HG03280 (cell line): Measurements from ENCODE around the gene USP2.

Experiments used
- ATAC-seq: cut with Tn5 transposase; IDR thresholded peaks from one replicate; pipeline ENCODE4 v1.9.1; 2021; ENCODE audit warnings: mild to moderate bottlenecking, moderate library complexity; ENCODE audit not compliant: unreplicated experiment

USP2 gene

GRCh38 chr11:119366690-119367620 is 14.5 kb downstream of the USP2 start:
- no peak for ATAC-seq

- ATAC-seq, result no peak
These were observed 16.4 kb downstream of the USP2 start for GRCh38 chr11:119365071-119365591.

DNA sequence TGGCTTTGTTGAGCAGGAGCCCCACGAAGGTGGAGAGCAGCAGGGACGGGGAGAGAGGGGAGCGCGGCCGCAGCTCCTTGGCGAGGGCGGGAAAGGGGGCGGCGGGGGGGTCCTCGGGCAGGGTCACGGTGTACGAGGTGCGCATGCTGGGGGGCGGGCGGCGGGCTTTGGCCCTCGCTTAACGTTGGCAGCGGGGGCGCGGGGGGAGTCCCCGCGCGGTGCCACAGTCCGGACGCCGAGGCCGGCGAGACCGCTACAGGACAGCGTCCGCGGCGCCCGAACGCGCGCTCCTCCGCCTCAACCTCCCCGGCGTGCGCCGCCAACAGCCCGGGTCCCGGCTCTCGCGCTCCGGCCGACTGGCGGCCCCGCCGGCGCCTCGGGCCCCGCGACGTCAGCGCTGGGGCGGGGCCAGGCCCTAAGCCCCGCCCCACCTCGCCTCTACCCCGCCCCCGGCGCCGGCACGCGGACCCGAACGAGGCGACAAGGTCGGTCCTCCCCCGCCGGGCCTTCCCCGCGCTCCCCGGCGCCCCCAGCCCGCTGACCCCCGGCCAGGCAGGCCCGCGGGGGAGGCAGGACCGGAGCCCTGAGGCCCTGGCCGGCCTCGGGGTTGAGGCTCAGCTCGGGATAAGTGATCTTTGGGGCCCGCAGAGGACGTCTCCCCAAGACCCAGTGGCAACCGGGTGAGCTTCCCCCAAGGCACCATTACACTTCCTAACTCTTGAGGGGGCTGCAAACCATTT is 17.5 kb downstream of the USP2 start:
- peak; percentile 52 for ATAC-seq

DNA sequence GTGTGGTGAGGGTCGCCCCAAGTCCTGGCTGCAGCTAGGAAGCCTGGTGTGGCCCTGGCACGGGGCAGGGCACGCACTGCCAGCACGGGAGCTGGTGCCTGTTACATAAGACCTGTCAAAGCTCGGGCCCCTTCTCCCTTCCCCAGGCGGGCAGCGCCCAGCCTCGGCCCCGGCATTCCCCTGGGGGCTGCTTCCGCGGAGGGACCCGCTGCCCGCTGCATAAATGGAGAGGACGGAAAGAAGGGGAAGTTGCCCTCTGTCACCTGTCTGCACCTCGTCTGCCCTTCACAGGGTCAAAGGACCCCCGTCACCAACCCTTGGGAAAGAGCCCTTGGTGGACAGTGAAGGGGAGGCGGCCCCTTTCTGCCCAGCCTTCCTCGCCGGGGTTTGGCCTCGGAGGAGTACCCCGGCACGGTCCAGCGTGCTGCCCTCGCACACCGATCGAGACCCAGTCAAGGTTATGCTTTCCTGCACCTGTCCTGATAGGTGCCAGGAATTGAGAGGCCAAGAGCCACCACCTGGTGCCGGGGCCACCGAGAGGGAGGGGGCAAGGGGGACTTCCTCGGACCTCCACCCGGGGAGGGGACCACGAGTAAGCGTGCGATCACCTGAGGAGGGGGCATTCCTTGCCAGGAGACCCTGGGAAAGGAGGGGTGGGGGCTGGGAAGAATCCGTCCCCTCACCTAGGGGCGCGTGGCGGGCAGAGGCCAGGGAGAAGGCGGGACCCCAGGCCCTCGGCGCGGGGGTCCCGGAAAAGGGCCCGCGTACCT is 18.2 kb downstream of the USP2 start:
- ATAC-seq, result no peak

GRCh38 chr11:119362741-119363080 is 18.8 kb downstream of the USP2 start:
- no peak for ATAC-seq

DNA sequence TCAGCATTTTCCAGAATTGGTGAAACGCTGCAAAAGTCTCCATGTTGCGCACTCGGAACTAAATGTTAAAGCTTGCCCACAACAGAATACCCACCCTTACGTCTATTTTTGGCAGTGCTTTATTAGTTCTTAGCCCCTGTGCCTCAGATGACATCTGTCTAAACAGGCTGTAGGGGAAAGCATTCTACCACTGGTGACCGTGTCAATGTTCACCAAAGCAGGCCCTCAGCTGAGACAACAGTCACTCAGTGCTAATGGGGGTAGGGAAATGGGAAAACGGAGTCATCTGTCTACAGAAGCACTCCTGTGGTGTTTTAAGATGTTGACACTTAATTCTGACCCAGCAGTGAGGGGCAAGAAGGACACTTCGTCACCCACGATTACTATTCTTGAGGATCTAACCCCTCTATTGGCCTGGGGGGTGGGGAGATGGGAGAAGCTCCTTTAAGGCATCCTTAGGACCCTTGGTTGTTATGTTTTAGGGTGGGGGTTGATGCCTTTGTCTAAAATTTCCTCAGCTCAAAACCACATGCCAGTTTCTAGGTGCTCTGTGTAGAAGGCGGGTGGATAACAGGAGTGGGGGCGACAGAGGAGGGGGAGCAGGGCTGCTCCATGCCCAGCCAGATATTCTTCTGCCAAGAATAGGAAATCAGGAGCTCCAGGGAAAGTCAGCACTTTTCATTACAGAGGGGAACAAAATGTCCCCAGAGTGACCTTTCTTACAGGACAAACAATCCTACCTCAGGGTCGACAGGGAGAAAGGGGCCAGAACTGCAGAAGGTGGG is 19.4 kb downstream of the USP2 start:
- no peak for ATAC-seq

- no peak for ATAC-seq
These were observed 20.3 kb downstream of the USP2 start for GRCh38 chr11:119361056-119361787.

DNA sequence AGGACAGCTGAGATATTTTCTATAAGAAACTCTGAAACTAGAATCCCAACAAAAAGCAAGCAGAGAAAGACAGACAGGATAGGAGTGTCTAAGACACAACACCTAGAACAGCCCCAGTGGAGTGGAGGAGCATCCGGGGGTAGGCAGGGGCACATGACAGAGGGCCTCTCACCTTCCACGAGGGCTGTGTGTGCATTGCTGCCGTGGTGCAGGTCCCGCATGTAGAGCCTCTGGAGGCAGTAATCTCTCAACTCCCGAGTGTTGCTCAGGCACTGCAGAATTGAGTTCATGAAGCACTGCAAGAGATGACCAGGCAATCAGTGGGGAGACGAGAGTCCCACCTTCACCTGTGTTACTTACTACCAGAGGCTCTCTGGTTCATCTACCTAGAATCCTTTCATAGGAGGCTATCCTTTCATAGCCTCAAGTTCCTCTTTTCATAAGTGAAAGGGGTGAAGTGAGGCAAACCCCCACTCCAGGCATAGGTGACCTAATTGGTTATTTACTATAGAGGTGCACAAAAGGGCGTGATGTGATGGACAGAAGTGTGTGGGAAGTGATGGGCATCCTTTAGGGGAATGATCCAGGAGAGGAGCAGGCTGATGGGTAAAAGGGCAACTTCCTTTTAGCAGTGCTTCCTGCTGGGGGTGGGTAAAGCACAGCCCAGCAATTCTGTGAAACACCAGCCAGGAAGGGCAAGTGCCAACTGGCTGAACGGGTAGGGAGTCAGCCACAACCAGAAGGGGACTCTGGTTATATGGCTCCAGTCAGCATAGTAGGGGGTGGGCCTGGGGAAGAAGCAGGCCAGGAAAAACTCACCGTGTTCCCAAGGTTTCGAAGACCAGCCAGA is 21.9 kb downstream of the USP2 start:
- no peak for ATAC-seq

- no peak for ATAC-seq
These were observed 24.4 kb downstream of the USP2 start for GRCh38 chr11:119357074-119357473.

GRCh38 chr11:119356349-119357031 is 25.0 kb downstream of the USP2 start:
- peak; percentile 80 for ATAC-seq

GRCh38 chr11:119355091-119355843 is 26.2 kb downstream of the USP2 start:
- no peak for ATAC-seq

GRCh38 chr11:119352857-119353260 is 28.6 kb downstream of the USP2 start:
- ATAC-seq, result no peak

- ATAC-seq, result no peak
These were observed 30.3 kb downstream of the USP2 start for GRCh38 chr11:119351232-119351631.

GRCh38 chr11:119350302-119350701 is 31.2 kb downstream of the USP2 start:
- ATAC-seq, result no peak

- no peak for ATAC-seq
These were observed 33.4 kb downstream of the USP2 start for GRCh38 chr11:119347940-119348605.

DNA sequence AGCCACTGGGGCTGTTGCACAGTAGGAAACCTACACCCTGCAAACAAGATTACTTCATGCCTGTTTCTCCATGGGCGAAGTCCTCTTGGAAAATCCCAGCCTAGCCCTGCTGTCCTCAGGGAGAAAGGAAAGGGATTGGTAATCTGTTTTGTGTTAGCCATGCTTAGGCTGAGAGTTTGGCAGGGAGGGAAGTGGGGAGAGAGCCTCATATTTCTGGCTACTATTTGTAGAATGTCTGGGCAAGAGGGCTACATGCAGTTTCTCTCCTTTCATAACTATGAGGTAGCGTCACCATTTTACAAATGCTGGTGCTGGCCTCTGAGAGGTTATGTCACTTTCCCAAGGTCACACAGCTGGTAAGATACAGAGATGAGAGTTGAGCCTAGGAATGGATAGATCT is 34.2 kb downstream of the USP2 start:
- no peak for ATAC-seq

GRCh38 chr11:119346605-119347004 is 34.9 kb downstream of the USP2 start, which contains the start of gene MFRP:
Gene MFRP, minus strand, starts transcription at chr11:119346705. Its CDS starts 192 bp downstream, at chr11:119346513.
- ATAC-seq, result no peak
